Measurements from ENCODE around the gene ADARB1.
A peak's percentile ranks its signal among the peaks of the same experiment; 100 is the strongest.
"Not testable (repeated sequence)": the region's sequence is repeated elsewhere in the genome, so short reads cannot be mapped to it uniquely, and the experiment has no call there.

ADARB1 gene

GRCh38 chr21:45074048-45074817 is at the start of gene ADARB1:
TSS of gene ADARB1 (plus strand) at chr21:45074580. CDS start at chr21:45171657, 97,077 bp downstream.
- DNase-seq (ENCODE audit: low read depth in 2 of 2): no peak

GRCh38 chr21:45026066-45026745 is 48.2 kb upstream of the ADARB1 start:
- no peak for DNase-seq (ENCODE audit: low read depth in 2 of 2)

- DNase-seq (ENCODE audit: low read depth in 2 of 2): no peak
Measured at GRCh38 chr21:45026826-45027225, 47.6 kb upstream of the ADARB1 start.

GRCh38 chr21:45027241-45028196 is 46.9 kb upstream of the ADARB1 start:
- no peak for DNase-seq (ENCODE audit: low read depth in 2 of 2)

- not testable (repeated sequence) for DNase-seq (ENCODE audit: low read depth in 2 of 2)
Measured at GRCh38 chr21:45028645-45029044, 45.7 kb upstream of the ADARB1 start.

GRCh38 chr21:45029298-45029947 is 45.0 kb upstream of the ADARB1 start:
- DNase-seq (ENCODE audit: low read depth in 2 of 2): no peak

GRCh38 chr21:45029948-45030681 is 44.3 kb upstream of the ADARB1 start:
- no peak for DNase-seq (ENCODE audit: low read depth in 2 of 2)

- no peak for DNase-seq (ENCODE audit: low read depth in 2 of 2)
Measured at GRCh38 chr21:45030682-45031570, 43.5 kb upstream of the ADARB1 start.

GRCh38 chr21:45031571-45032191 is 42.7 kb upstream of the ADARB1 start:
- no peak for DNase-seq (ENCODE audit: low read depth in 2 of 2)

- DNase-seq (ENCODE audit: low read depth in 2 of 2): no peak
Measured at GRCh38 chr21:45032332-45032731, 42.0 kb upstream of the ADARB1 start.

GRCh38 chr21:45032977-45033710 is 41.2 kb upstream of the ADARB1 start:
- no peak for DNase-seq (ENCODE audit: low read depth in 2 of 2)

- DNase-seq (ENCODE audit: low read depth in 2 of 2): peak; percentile 50 to 56
Measured at GRCh38 chr21:45033791-45034555, 40.4 kb upstream of the ADARB1 start.

- DNase-seq (ENCODE audit: low read depth in 2 of 2): no peak
Measured at GRCh38 chr21:45034556-45035476, 39.6 kb upstream of the ADARB1 start.

- no peak for DNase-seq (ENCODE audit: low read depth in 2 of 2)
Measured at GRCh38 chr21:45035477-45035848, 38.9 kb upstream of the ADARB1 start.

- no peak for DNase-seq (ENCODE audit: low read depth in 2 of 2)
Measured at GRCh38 chr21:45036630-45037029, 37.8 kb upstream of the ADARB1 start.

- no peak for DNase-seq (ENCODE audit: low read depth in 2 of 2)
Measured at GRCh38 chr21:45037986-45038385, 36.4 kb upstream of the ADARB1 start.

All from fibroblast of skin of left biceps (primary cell).